HG03439 (cell line): Measurements from ENCODE around the gene BBC3.

Experiments
- ATAC-seq: cut with Tn5 transposase; IDR thresholded peaks from one replicate; pipeline ENCODE4 v1.9.1; 2021; ENCODE audit warnings: mild to moderate bottlenecking, moderate library complexity; ENCODE audit not compliant: unreplicated experiment

BBC3 gene

GRCh38 chr19:47203254-47203653 lies 27.7 kb downstream of the BBC3 start:
- ATAC-seq = no peak

GRCh38 chr19:47200530-47200929 lies 30.5 kb downstream of the BBC3 start:
- no peak for ATAC-seq

DNA sequence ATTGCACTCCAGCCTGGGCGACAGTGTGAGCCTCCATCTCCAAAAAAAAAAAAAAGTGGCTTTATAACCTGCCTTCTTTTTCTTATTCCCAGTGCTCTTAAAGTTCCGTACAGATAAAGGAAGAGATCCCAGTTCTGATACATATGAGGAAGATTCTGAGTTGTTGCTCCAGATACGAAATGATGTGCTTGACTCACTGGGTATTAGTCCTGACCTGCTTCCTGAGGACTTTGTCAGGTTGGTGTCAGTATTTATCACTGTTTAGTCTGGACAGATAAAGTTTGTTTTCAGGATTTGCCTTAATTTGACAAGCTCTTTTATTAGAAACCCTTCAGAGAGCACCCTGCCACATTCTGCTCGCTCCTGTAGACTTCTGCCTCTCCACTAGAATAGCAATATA lies 33.9 kb downstream of the BBC3 start:
- ATAC-seq = no peak

GRCh38 chr19:47195434-47195833 lies 35.6 kb downstream of the BBC3 start:
- ATAC-seq = no peak

DNA sequence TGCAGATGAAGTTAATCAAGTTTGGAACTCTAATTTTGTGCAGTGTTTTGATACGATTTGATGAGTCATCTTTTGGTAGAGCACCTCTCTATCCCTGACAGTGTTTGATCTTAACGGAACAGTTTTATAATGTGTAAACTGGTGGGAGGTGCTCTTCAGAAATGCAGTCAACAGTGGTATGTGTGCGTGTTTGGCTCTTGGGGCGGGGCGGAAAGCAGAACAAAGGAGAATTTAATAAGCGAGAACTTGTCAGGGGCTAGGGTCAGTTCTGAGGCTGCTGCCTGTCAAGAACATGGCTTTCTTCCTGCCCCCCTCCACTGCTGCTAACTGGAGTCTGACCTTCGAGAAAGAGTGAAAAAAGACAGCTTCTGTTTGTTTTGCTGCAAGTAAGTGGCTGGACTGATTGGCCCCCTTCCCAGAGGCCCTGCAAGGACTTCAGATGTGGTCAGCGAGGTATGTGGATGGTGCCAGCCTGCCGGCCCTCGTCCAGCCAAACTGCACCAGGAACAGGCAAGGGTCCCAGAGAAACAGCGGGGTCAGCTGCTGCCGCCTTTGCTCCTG lies 40.8 kb downstream of the BBC3 start:
- ATAC-seq = no peak

GRCh38 chr19:47188507-47189033 lies 42.4 kb downstream of the BBC3 start:
- ATAC-seq = no peak

DNA sequence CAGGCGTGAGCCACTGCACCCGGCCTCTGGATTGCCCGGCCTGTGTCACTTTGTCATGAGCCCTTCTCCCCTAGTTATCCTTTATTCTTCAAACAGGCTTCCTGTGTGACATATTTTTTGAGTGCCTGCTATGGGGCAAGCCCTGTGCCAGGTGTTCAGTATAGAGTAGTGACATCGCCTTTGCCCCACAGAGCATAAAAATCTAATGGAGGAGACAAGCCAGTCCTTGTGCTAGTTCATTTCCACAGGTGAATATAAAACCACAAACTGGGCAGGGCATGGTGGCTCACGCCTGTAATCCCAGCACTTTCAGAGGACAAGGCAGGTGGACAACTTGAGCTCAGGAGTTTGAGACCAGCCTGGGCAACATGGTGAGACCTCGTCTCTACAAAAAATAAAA lies 43.2 kb downstream of the BBC3 start:
- ATAC-seq = no peak

GRCh38 chr19:47187335-47187655 lies 43.7 kb downstream of the BBC3 start:
- ATAC-seq = no peak

GRCh38 chr19:47186446-47187334 lies 44.3 kb downstream of the BBC3 start:
- ATAC-seq = peak; percentile 88

DNA sequence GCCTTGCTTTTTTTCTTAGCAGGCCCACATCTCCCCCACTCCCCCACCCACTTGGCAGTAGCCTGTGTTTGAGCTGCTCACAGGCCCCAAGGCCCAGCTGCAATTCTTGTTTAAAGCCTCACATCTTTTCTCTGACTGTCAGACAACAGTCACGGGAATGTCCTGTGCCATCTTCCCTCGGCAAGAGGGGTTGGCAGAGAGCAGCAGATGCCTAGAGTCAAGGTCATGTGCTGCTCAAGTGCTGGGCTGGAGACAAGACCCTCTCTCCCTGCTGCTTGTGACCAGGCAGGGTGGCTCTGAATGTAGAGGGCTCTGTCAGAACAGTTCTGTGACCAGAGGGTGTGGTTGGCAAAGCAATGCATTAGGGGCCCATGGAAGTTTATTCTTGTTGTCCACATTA lies 47.4 kb downstream of the BBC3 start:
- no peak for ATAC-seq

DNA sequence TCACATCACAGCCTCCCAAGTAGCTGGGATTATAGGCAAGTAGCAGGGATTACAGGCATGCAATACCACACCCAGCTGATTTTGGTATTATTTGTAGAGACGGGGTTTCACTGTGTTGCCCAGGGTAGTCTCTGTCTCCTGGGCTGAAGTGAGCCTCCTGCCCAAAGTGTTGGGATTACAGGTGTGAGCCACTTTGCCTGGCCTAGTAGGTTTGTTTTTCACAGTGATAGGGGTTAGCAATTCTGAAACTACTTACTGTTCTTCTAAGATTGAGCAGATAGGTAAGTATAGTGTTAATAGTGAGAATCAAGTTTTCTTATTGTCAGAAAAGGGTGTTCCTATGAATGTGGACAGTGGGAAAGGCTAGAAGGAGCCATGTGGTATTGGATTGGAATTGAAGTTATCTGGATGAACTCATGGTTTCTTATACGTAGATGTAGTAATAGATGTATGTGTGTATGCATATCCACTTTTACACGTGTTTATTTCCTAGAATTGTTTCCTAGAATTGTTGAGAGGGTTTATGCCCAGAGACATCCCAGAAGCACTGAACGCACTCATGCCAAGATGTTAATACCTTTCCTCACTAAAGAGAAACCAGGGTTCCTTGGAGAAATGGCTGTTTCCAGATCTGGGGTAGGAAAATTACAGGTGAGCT lies 51.2 kb downstream of the BBC3 start:
- ATAC-seq = no peak

GRCh38 chr19:47176627-47177090 lies 54.3 kb downstream of the BBC3 start:
- no peak for ATAC-seq

- ATAC-seq = no peak
Measured at GRCh38 chr19:47176071-47176626, 54.9 kb downstream of the BBC3 start.

DNA sequence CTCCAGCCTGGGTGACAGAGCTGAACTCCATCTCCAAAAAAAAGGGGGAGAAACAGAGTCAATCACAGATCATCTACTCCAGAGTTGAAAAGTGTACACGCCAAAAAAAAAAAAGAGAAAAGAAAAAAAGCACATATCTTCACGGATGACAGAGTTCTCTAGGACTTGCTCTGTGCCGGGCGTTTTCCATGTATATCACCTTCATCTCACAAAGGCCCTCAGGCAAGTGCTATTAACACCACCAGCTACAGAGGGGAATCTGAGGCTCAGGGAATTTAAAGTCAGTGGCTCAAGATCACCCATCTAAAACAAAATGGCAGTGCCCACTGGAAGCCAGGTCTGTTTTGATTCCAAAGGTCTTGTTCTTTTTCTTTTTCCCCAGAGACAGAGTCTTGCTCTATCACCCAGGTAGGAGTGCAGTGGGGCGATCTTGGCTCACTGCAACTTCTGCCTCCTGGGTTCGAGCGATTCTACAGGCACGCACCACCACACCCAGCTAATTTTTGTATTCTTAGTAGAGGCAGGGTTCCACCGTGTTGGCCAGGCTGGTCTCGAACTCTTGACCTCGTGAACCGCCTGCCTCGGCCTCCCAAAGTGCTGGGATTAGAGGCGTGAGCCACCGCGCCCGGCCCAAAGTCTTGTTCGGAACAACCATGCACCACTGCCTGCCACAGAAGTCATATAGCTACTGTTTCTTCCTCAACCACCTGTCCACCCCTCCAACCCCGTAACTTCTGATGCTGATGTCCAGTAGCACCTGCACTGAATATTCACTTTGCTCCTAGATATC lies 58.1 kb downstream of the BBC3 start:
- no peak for ATAC-seq
